ENCODE results near the gene PCDH9.
"Not testable (repeated sequence)": the region's sequence is repeated elsewhere in the genome, so short reads cannot be mapped to it uniquely, and the experiment has no call there.

The PCDH9 gene

DNA sequence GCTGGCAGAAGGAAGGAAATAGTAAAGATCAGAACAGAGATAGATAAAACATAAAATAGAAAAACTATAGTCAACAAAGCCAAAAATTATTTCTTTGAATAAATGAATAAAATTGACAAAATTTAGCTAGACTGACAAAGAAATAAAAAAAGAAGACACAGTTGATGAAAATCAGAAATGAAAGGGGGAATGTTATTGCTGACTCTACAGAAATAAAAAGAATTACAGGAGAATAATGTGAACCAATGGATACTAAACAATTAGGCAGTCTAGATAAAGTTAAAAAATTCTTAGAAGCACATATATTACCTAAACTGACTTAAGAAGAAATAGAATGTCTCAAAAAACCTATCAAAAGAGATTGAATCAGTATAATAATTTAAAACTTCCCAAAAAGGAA, 933.8 kb downstream of the PCDH9 start:
- no peak overlapping the region for H3K4me3 ChIP-seq (ENCODE audit: low read length in 2 of 2)
- no peak overlapping the region for H3K9ac ChIP-seq (ENCODE audit: low read length in 2 of 2)
- no peaks in the 10 kb centered on the region for H3K36me3 ChIP-seq (ENCODE audit: control insufficient read depth in 2 of 2, insufficient read depth in 2 of 2, low read length in 2 of 2)
- H3K4me1 ChIP-seq (ENCODE audit: control insufficient read depth, insufficient read depth, low read length): no peaks in the 10 kb centered on the region
- H3K27ac ChIP-seq (ENCODE audit: low read length): no peak overlapping the region
- no peaks in the 10 kb centered on the region for H3K27me3 ChIP-seq (ENCODE audit: control insufficient read depth in 1 of 2, insufficient read depth in 2 of 2, low read length in 2 of 2)
- no peaks in the 10 kb centered on the region for H3K9me3 ChIP-seq (ENCODE audit: control insufficient read depth in 2 of 2, low read length in 2 of 2)

DNA sequence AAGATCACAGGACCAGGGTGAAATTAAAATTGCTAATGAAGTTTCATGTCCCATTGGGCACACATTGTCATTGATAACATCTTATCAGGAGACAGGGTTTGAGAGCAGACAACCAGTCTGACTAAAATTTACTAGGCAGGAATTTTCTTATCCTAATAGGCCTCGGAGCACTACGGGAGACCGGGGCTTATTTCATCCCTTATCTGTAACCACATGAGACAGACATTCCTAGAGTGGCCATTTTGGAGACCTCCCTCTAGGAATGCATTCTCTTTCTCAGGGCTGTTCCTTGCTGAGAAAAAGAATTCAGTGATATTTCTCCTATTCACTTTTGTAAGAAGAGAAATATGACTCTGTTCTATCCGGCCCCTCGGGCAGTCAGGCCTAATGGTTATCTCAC, 943.3 kb downstream of the PCDH9 start:
- not testable (repeated sequence) for H3K9me3 ChIP-seq (ENCODE audit: control insufficient read depth in 2 of 2, low read length in 2 of 2); H3K4me3 ChIP-seq (ENCODE audit: low read length in 2 of 2); H3K36me3 ChIP-seq (ENCODE audit: control insufficient read depth in 2 of 2, insufficient read depth in 2 of 2, low read length in 2 of 2); H3K9ac ChIP-seq (ENCODE audit: low read length in 2 of 2); H3K4me1 ChIP-seq (ENCODE audit: control insufficient read depth, insufficient read depth, low read length); H3K27me3 ChIP-seq (ENCODE audit: control insufficient read depth in 1 of 2, insufficient read depth in 2 of 2, low read length in 2 of 2); H3K27ac ChIP-seq (ENCODE audit: low read length)

DNA sequence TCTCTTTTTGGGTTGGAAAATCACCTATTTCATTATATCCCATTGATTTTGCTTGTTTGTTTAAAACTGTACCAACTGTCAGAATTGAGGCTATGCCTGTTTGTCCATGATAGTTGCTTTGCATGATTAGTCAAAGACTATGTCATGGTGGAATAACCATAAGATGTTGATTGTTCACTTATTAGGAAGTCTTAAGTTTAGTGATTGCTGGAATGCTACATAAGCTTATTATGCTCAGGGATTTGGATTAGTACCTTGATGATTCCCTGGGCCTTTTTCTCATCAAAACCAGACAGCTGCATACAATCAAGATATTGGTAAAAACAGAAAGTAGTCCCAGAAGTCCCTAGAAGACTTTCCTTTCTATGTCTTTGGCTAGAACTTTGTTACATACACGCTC, 954.7 kb downstream of the PCDH9 start:
- Histone ChIP-seq H3K36me3 (ENCODE audit: control insufficient read depth in 2 of 2, insufficient read depth in 2 of 2, low read length in 2 of 2) (no peaks in the 10 kb centered on the region), H3K9ac (ENCODE audit: low read length in 2 of 2) (no peak overlapping the region), H3K4me1 (ENCODE audit: control insufficient read depth, insufficient read depth, low read length) (no peaks in the 10 kb centered on the region), H3K4me3 (ENCODE audit: low read length in 2 of 2) (no peak overlapping the region), H3K27ac (ENCODE audit: low read length) (no peak overlapping the region), H3K9me3 (ENCODE audit: control insufficient read depth in 2 of 2, low read length in 2 of 2) (peaks cover 0 to 5% of the 10 kb centered on the region in 2 donors), H3K27me3 (ENCODE audit: control insufficient read depth in 1 of 2, insufficient read depth in 2 of 2, low read length in 2 of 2) (no peaks in the 10 kb centered on the region)

DNA sequence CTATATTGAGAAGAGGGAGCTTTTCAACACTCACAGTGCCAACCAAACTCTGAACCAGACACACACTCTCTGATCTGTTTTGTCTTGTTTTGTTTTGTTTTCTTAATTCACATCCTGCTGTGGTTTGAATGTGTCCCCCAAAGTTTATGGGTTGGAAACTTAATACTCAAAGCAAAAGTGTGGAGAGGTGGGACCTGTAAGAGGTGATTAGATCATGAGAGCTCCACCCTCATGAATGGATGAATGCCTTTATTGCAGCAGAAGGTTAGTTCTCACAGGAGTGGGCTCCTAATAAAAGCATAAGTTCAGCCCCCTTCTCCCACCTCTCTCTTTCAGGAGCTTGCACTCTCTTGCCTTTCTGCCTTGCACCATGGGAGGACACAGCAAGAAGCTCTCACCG, 957.1 kb downstream of the PCDH9 start:
- no peaks in the 10 kb centered on the region for H3K27me3 ChIP-seq (ENCODE audit: control insufficient read depth in 1 of 2, insufficient read depth in 2 of 2, low read length in 2 of 2)
- no peak overlapping the region for H3K4me3 ChIP-seq (ENCODE audit: low read length in 2 of 2)
- no peak overlapping the region for H3K9ac ChIP-seq (ENCODE audit: low read length in 2 of 2)
- peaks cover 0 to 5% of the 10 kb centered on the region in 2 donors for H3K9me3 ChIP-seq (ENCODE audit: control insufficient read depth in 2 of 2, low read length in 2 of 2)
- H3K36me3 ChIP-seq (ENCODE audit: control insufficient read depth in 2 of 2, insufficient read depth in 2 of 2, low read length in 2 of 2): no peaks in the 10 kb centered on the region
- no peaks in the 10 kb centered on the region for H3K4me1 ChIP-seq (ENCODE audit: control insufficient read depth, insufficient read depth, low read length)
- H3K27ac ChIP-seq (ENCODE audit: low read length): no peak overlapping the region

DNA sequence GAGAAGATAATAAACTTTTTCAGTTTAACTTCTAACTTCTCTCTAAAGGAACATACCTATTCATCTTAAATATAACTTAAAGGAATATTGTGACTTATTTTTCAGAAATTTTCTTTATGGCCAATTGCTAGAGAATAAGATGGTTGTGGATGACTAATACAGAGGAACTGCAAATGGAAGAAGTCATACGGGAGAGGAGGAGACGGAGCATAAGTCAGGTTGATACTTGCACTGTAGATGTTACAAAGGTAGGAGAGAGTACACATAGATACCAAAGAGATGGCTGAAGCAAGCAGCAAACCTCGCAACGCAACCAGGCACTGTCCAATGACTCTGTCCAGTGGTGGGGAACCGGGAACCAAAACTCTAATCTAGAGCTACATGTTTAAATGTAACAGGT, 963.4 kb downstream of the PCDH9 start:
- no peak overlapping the region for H3K9ac ChIP-seq (ENCODE audit: low read length in 2 of 2)
- H3K36me3 ChIP-seq (ENCODE audit: control insufficient read depth in 2 of 2, insufficient read depth in 2 of 2, low read length in 2 of 2): no peaks in the 10 kb centered on the region
- H3K9me3 ChIP-seq (ENCODE audit: control insufficient read depth in 2 of 2, low read length in 2 of 2): no peaks in the 10 kb centered on the region
- H3K27ac ChIP-seq (ENCODE audit: low read length): no peak overlapping the region
- H3K4me3 ChIP-seq (ENCODE audit: low read length in 2 of 2): no peak overlapping the region
- H3K4me1 ChIP-seq (ENCODE audit: control insufficient read depth, insufficient read depth, low read length): no peaks in the 10 kb centered on the region
- no peaks in the 10 kb centered on the region for H3K27me3 ChIP-seq (ENCODE audit: control insufficient read depth in 1 of 2, insufficient read depth in 2 of 2, low read length in 2 of 2)

DNA sequence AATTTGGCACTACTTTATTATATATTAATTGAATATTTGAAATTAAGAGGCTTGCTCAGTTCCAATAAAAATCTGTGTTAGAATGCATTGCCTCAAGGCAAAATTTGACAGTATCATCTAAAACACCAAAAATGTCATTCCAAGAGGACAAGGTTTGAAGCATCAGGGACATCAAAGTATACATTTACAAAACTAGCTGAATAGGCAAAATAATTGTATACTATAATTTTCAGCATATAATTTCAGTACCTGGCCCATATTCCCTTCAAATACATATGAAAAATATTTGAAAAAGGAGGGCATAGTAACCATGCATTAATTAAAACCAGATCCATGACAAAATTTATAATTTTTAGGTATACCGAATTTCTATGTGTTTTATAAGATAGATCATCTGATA, 963.8 kb downstream of the PCDH9 start:
- H3K4me3 ChIP-seq (ENCODE audit: low read length in 2 of 2): no peak overlapping the region
- no peaks in the 10 kb centered on the region for H3K9me3 ChIP-seq (ENCODE audit: control insufficient read depth in 2 of 2, low read length in 2 of 2)
- no peaks in the 10 kb centered on the region for H3K36me3 ChIP-seq (ENCODE audit: control insufficient read depth in 2 of 2, insufficient read depth in 2 of 2, low read length in 2 of 2)
- H3K4me1 ChIP-seq (ENCODE audit: control insufficient read depth, insufficient read depth, low read length): no peaks in the 10 kb centered on the region
- no peaks in the 10 kb centered on the region for H3K27me3 ChIP-seq (ENCODE audit: control insufficient read depth in 1 of 2, insufficient read depth in 2 of 2, low read length in 2 of 2)
- H3K27ac ChIP-seq (ENCODE audit: low read length): no peak overlapping the region
- no peak overlapping the region for H3K9ac ChIP-seq (ENCODE audit: low read length in 2 of 2)

DNA sequence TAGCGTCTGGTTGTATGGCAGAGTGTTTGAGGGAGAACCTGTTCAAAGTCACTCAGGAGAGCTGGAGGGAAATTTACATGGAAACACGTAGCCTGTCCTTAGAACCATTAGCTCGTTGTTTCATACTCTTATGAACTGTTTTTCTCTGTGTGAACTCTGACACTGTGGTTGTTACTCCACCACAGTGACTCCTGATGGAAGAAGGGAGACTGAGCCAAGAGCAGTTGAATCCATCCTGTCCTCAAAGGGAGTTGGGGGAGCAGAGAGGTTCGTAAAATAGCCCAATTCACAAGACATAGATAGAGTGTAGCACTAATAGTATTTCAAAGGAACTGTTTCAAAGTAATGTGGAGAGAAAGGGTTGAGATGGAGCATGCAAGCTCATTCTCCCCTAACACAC, 964.8 kb downstream of the PCDH9 start:
- Histone ChIP-seq H3K4me1 (ENCODE audit: control insufficient read depth, insufficient read depth, low read length) (no peaks in the 10 kb centered on the region), H3K27me3 (ENCODE audit: control insufficient read depth in 1 of 2, insufficient read depth in 2 of 2, low read length in 2 of 2) (no peaks in the 10 kb centered on the region), H3K9me3 (ENCODE audit: control insufficient read depth in 2 of 2, low read length in 2 of 2) (no peaks in the 10 kb centered on the region), H3K9ac (ENCODE audit: low read length in 2 of 2) (no peak overlapping the region), H3K4me3 (ENCODE audit: low read length in 2 of 2) (no peak overlapping the region), H3K36me3 (ENCODE audit: control insufficient read depth in 2 of 2, insufficient read depth in 2 of 2, low read length in 2 of 2) (no peaks in the 10 kb centered on the region), H3K27ac (ENCODE audit: low read length) (no peak overlapping the region)

DNA sequence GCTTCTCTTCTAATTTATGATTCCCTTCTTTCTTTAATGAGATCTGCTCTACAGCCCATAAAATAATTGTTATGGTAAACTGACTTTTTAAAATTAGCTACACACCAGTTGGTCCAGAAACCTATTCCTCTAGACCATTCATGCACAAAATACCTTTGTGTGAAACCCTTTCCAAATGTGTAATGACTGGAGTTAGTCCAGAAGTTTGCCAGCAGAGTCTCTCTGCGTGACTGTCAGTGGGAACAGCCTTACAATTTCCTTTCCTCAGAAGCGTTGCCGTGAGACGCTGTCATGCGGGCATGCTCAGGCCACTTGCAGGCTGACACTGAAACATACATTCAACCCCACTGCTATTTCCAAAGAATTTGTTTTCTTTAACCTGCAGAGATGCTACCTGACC, 965.2 kb downstream of the PCDH9 start:
- no peaks in the 10 kb centered on the region for H3K36me3 ChIP-seq (ENCODE audit: control insufficient read depth in 2 of 2, insufficient read depth in 2 of 2, low read length in 2 of 2)
- no peak overlapping the region for H3K27ac ChIP-seq (ENCODE audit: low read length)
- H3K27me3 ChIP-seq (ENCODE audit: control insufficient read depth in 1 of 2, insufficient read depth in 2 of 2, low read length in 2 of 2): no peaks in the 10 kb centered on the region
- no peaks in the 10 kb centered on the region for H3K4me1 ChIP-seq (ENCODE audit: control insufficient read depth, insufficient read depth, low read length)
- H3K9me3 ChIP-seq (ENCODE audit: control insufficient read depth in 2 of 2, low read length in 2 of 2): no peaks in the 10 kb centered on the region
- H3K4me3 ChIP-seq (ENCODE audit: low read length in 2 of 2): no peak overlapping the region
- H3K9ac ChIP-seq (ENCODE audit: low read length in 2 of 2): no peak overlapping the region

DNA sequence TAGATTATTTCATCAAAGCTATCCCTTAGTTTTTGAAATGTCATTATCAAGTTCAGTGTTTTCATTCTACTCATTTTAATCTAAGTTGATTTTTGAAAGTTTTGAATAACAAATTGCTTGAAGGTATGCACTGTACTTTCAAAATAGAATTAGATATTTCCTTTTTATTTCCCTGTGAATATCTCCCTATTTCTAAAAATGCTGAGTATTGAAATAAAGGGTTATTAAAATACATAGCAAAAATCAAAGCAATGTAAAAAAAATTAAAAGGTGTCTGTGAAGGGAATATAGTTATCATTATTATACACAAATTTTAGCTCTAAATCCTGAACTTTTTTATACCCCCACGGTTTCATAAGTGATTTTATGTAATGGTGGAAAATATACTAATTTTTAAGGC, 967.8 kb downstream of the PCDH9 start:
- H3K36me3 ChIP-seq (ENCODE audit: control insufficient read depth in 2 of 2, insufficient read depth in 2 of 2, low read length in 2 of 2): no peaks in the 10 kb centered on the region
- H3K27ac ChIP-seq (ENCODE audit: low read length): no peak overlapping the region
- H3K27me3 ChIP-seq (ENCODE audit: control insufficient read depth in 1 of 2, insufficient read depth in 2 of 2, low read length in 2 of 2): no peaks in the 10 kb centered on the region
- no peak overlapping the region for H3K9ac ChIP-seq (ENCODE audit: low read length in 2 of 2)
- H3K4me3 ChIP-seq (ENCODE audit: low read length in 2 of 2): no peak overlapping the region
- no peaks in the 10 kb centered on the region for H3K9me3 ChIP-seq (ENCODE audit: control insufficient read depth in 2 of 2, low read length in 2 of 2)
- H3K4me1 ChIP-seq (ENCODE audit: control insufficient read depth, insufficient read depth, low read length): no peaks in the 10 kb centered on the region

DNA sequence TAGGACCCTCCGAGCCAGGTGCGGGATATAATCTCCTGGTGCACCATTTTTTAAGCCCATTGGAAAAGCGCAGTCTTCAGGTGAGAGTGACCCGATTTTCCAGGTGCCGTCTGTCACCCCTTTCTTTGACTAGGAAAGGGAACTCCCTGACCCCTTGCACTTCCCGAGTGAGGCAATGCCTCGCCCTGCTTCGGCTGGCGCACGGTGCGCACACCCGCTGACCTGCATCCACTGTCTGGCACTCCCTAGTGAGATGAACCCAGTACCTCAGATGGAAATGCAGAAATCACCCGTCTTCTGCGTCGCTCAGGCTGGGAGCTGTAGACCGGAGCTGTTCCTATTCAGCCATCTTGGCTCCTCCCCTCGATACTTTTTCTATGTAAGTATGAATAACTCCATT, 970.7 kb downstream of the PCDH9 start:
- H3K27ac ChIP-seq (ENCODE audit: low read length); H3K36me3 ChIP-seq (ENCODE audit: control insufficient read depth in 2 of 2, insufficient read depth in 2 of 2, low read length in 2 of 2); H3K27me3 ChIP-seq (ENCODE audit: control insufficient read depth in 1 of 2, insufficient read depth in 2 of 2, low read length in 2 of 2); H3K4me3 ChIP-seq (ENCODE audit: low read length in 2 of 2); H3K4me1 ChIP-seq (ENCODE audit: control insufficient read depth, insufficient read depth, low read length); H3K9ac ChIP-seq (ENCODE audit: low read length in 2 of 2); H3K9me3 ChIP-seq (ENCODE audit: control insufficient read depth in 2 of 2, low read length in 2 of 2): not testable (repeated sequence)
